HG02885 (cell line): ENCODE data around the gene LAMA4.

Experiments used
- ATAC-seq: cut with Tn5 transposase; IDR thresholded peaks from one replicate; pipeline ENCODE4 v1.9.1; 2021; ENCODE audit warnings: mild to moderate bottlenecking; ENCODE audit not compliant: unreplicated experiment, poor library complexity

Gene LAMA4

GRCh38 chr6:112275365-112275764, 21.0 kb upstream of the LAMA4 start:
- ATAC-seq = no peak

GRCh38 chr6:112274774-112275173, 20.4 kb upstream of the LAMA4 start:
- ATAC-seq = no peak

GRCh38 chr6:112272799-112273198, 18.4 kb upstream of the LAMA4 start:
- ATAC-seq = no peak

- ATAC-seq = no peak
Observed at GRCh38 chr6:112270756-112271155, 16.4 kb upstream of the LAMA4 start.

GRCh38 chr6:112269979-112270566, 15.7 kb upstream of the LAMA4 start:
- ATAC-seq = no peak

- no peak for ATAC-seq
Observed at GRCh38 chr6:112269114-112269513, 14.7 kb upstream of the LAMA4 start.

- ATAC-seq = no peak
Observed at GRCh38 chr6:112268654-112269053, 14.3 kb upstream of the LAMA4 start.

- no peak for ATAC-seq
Observed at GRCh38 chr6:112268019-112268418, 13.7 kb upstream of the LAMA4 start.

GRCh38 chr6:112266331-112266730, 12.0 kb upstream of the LAMA4 start:
- ATAC-seq = no peak

- ATAC-seq = no peak
Observed at GRCh38 chr6:112259337-112259675, 4.9 kb upstream of the LAMA4 start.

GRCh38 chr6:112258642-112259336, 4.4 kb upstream of the LAMA4 start:
- ATAC-seq = no peak

GRCh38 chr6:112257178-112257855, 3.0 kb upstream of the LAMA4 start:
- no peak for ATAC-seq

- no peak for ATAC-seq
Observed at GRCh38 chr6:112254921-112255320, 554 bp upstream of the LAMA4 start.

GRCh38 chr6:112253498-112253840, 898 bp downstream of the LAMA4 start:
- no peak for ATAC-seq

GRCh38 chr6:112252571-112253497, 1.5 kb downstream of the LAMA4 start:
- no peak for ATAC-seq

- ATAC-seq = no peak
Observed at GRCh38 chr6:112251171-112251875, 3.0 kb downstream of the LAMA4 start.

GRCh38 chr6:112249489-112249888, 4.9 kb downstream of the LAMA4 start:
- ATAC-seq = no peak

GRCh38 chr6:112247275-112247674, 7.1 kb downstream of the LAMA4 start:
- ATAC-seq = no peak

- ATAC-seq = no peak
Observed at GRCh38 chr6:112245511-112246203, 8.7 kb downstream of the LAMA4 start.
